NCI-H1436 (cell line): Measurements from ENCODE around the gene TBC1D8.

Experiments used
- DNase-seq: peaks from one replicate; lab custom pipeline; 2025; lab: John Stamatoyannopoulos, UW

Gene TBC1D8

DNA sequence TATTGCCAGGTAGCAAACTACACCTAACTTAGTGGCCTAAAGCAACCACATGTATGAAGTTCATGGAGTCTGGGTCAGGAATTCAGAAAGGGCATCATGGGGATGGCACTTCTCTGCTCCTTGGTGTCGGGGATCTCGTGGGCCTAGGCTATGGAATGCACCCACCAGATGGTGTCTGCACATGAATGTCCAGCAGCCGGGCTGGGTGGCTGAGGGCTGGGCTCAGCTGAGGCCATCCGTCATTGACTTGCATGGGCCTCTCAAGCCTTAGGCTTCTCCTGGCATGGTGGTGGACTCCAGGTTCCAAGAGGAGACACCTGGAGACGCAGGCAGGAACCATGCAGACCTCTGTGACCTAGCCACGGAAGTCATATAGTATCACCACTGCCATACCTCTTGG lies 175.1 kb downstream of the TBC1D8 start:
- no peak for DNase-seq

- no peak for DNase-seq
Observed at GRCh38 chr2:100975521-100975785, 175.7 kb downstream of the TBC1D8 start.

- no peak for DNase-seq
Observed at GRCh38 chr2:100974712-100975520, 176.3 kb downstream of the TBC1D8 start.

GRCh38 chr2:100972452-100972851 lies 178.7 kb downstream of the TBC1D8 start:
- no peak for DNase-seq

DNA sequence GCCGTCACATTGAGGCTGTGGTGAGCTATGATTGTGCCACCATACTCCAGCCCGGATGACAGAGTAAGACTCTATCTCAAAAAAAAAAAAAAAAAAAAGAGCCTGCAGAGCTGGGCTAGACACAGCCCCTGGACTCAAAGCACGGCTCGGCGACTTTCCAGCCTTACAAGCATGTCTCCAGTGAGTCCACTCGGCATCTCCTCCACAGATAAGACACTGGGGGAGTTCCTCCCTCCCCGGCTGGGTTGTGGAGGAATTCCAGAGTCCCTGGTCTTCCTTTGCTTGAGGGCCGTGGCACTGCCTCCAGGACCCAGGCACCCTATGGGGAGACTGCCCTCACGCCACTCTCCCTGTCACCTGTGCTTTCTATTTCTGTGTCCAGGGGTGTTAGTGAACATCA lies 180.0 kb downstream of the TBC1D8 start:
- DNase-seq = no peak

GRCh38 chr2:100969998-100970397 lies 181.2 kb downstream of the TBC1D8 start:
- no peak for DNase-seq

DNA sequence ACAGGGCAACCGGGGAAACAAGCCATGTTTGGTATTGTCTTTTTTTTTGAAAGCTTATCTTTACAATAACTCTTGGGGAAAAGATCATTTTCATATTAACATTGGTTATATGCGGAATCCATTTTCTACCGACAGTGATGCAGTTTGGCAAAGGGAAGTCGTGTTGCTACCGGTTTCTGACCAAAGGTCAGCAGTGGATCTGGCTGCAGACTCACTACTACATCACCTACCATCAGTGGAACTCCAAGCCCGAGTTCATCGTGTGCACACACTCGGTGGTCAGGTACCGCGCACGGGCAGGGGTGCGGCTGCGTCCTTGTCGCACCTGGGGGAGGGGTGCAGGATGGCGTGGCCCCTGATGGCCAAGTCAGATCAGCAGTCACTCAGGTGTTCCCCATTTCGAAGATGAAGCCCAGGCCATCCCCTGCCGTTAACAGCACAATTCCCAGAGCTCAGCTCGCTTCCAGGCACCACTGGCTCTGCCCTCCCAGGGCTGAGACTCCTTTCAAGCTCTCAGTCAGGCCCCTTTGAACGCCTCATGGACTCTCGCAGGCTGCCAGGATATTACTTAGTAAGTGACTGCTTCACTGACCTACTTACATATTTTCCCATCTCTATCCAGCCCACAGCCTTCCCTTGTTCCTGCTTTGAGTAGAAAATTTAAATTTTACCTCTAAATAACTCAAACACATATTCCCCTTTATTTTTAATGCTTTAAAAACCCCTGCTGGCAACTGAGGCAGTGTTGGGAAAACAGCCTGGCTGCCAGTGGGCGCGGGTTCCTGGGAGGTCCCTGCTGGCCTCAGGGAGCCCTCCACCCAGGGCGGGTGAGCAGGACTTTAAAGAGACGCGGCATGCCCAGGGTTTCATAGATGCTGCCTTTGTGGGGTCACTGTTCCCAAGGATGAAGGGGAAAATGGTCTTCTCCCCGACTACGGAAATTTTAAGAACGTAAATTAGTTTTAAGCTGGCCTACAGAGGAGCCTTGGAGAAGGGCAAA lies 182.7 kb downstream of the TBC1D8 start:
- no peak for DNase-seq

DNA sequence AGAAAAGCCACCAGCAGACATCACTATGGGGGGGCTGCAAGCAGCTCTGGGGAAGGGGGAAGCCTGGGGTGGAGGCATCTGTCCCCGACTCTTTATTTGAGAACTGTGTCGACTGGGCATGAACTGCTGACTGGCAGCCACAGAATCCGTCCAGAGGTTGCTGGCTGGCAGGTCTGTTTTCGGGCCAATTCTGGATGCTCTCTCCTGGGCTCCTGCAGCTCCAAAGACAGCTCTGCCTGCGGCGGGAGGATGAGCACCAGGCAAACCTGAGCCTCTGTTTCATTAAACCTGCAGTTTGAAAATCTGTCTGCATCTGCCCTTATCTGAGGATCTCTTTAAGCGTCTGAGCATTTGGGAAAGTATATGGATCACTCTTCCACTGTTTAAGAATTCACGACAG lies 183.5 kb downstream of the TBC1D8 start:
- DNase-seq = no peak

GRCh38 chr2:100965596-100965995 lies 185.6 kb downstream of the TBC1D8 start:
- DNase-seq = no peak

DNA sequence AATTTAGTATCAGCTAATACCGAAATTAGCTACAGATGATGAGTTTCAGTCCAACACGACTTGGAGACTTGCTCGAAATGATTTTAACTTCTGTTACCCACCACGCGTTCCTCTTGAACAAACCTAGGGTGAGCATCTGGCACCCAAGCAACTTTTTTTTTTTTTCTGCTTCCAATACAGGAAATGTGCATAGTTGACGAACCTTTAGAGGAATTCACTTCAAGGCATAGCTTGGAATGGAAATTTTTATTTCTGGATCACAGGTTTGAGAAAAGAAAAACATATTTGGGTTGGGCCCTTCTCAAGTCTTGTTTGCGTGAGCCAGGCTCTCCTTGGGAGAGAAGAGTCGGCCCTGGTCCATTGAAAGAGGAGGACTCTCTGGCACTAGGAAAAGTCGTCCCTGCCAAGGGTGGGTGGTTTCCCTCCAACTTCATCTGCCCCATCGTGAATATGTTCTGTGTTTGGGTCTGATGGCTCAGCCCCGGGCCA lies 186.5 kb downstream of the TBC1D8 start:
- no peak for DNase-seq

GRCh38 chr2:100964222-100964621 lies 187.0 kb downstream of the TBC1D8 start:
- DNase-seq = no peak

DNA sequence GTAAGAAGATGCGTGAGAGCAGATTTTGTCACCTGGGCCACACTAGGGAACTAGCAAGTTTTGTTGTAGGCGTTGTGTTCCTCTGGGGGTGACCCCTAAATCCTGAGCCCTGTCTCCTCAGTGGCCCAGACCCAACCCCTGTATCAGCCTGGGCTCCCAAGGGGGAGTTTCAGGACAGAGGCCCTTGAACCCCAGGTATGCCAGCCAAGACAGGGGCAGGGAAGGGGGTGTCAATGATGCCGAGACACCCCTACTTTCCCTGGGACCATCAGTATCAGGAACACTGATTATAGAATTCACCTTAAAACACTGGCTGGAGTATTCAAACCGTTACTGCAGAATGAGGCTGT lies 188.2 kb downstream of the TBC1D8 start:
- DNase-seq = no peak

DNA sequence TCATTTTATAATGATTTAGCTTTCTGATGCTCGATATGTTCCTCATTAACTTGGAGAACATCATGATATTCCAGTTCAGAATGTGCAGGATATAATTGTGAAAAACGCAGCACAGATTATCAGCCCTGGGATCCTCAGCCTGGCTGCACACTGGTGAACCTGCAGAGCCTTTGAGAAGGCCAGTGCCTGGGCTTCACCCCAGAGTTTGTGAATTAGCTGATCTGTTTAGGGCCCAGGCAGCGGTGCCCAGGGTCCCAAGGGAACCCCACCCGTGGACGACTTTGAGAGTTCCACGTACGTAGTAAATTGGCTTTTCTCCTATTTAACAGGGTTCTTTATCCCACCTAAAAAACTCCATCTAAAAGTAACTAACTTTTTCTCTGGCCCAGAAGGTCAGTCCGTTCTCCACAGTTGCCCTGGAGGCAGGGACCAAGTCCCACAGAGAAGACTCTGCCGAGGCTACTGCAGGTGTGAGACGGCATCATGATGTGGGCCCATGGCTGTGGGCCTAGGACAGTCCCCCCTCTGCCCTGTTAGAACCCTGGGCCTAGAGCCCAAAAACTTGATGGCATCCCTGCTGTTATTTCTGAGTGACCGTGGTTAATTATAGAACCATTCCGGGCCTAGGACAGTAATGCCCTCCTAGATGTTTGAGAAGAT lies 188.7 kb downstream of the TBC1D8 start:
- no peak for DNase-seq

GRCh38 chr2:100960688-100961087 lies 190.5 kb downstream of the TBC1D8 start:
- DNase-seq = no peak

DNA sequence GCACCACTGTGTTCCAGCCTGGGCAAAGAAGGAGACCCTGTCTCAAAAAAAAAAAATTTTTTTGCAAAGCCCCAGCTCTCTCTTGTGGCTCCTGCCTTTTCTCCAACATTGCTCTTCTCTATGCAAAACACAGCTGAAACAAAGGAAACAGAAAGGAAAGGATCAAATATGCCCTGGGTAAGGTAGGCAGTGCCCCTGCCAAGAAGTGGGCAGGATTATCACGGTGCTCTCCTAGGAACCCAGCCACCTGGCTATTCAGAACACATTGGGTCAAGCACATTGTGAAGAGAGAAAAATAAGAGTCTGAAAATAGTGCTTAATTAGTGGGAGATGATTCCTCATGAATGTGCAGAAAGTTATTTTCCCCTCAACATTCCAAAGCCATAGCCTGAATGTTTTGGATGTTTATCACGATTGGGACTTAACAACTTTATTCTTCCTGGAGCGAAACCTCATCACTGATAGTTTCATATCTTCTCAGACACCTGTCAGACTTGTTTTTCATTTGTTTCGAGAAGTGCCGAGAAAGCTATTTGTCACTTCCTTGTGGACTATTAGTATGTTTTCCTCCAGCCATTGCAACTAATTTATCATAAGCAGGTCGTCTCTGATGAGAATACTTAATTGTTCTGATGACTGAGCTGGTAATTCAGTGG lies 191.8 kb downstream of the TBC1D8 start:
- DNase-seq = no peak

GRCh38 chr2:100957996-100958653 lies 193.1 kb downstream of the TBC1D8 start:
- no peak for DNase-seq
